ENCODE measurements around the gene ANKDD1A. TPM values are rescaled to one million over a fixed set of nuclear protein-coding genes. Genes with fewer than 3 reads are reported as not detected.

Gene ANKDD1A
- total and polyA plus RNA-seq, 2 experiments from 2014 or later = 6.7 to 9.3 TPM

DNA sequence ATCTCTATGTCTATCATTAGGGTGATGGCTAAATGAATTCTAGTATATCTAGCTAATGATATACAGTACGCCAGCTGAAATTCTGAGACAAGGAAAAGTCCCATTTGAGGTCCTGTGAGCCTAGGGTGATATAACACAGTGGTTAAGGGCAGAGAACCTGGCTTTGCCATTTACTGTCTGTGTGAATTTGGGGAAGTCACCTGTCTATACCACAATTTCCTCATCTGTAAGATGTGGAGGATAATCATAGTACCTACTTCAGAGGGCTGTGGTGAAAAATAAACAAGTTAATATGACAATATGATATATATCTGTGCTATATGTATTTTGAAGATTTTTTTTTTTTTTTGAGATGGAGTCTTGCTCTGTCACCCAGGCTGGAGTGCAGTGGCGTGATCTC is 9.8 kb upstream of the ANKDD1A start (continued):
- TF ChIP-seq, protein P1, sequence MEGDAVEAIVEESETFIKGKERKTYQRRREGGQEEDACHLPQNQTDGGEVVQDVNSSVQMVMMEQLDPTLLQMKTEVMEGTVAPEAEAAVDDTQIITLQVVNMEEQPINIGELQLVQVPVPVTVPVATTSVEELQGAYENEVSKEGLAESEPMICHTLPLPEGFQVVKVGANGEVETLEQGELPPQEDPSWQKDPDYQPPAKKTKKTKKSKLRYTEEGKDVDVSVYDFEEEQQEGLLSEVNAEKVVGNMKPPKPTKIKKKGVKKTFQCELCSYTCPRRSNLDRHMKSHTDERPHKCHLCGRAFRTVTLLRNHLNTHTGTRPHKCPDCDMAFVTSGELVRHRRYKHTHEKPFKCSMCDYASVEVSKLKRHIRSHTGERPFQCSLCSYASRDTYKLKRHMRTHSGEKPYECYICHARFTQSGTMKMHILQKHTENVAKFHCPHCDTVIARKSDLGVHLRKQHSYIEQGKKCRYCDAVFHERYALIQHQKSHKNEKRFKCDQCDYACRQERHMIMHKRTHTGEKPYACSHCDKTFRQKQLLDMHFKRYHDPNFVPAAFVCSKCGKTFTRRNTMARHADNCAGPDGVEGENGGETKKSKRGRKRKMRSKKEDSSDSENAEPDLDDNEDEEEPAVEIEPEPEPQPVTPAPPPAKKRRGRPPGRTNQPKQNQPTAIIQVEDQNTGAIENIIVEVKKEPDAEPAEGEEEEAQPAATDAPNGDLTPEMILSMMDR (conservative IDR thresholded peaks at IDR 0.05; ENCODE audit: low read depth in 2 of 2) = no peak
- no peak for TF ChIP-seq ETS1 (IDR thresholded peaks at IDR 0.05)

DNA sequence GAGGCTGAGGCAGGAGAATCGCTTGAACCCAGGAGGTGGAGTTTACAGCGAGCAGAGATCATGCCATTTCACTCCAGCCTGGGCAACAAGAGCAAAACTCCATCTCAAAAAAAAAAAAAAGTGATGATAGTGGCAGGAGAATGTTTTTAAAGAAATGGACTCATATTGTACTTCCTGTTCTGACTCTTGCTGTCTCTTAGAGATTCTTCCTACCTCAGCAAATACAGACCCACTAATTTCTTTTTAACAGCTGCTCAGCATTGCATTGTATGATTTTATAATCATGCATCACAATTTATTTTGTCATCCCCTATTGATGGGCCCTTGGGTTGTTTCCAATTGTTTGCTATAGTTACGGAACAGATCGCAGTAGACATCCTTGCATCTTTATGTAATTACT is 8.8 kb upstream of the ANKDD1A start:
- no peaks in the 10 kb centered on the region for H3K79me2 ChIP-seq (replicated peaks; ENCODE audit: insufficient read depth)
- peaks cover 5% of the 10 kb centered on the region for H3F3A ChIP-seq (replicated peaks; ENCODE audit: low read depth)
- H3K27me3 ChIP-seq (ENCODE audit: insufficient read depth) = no peaks in the 10 kb centered on the region
- Mint-ChIP-seq H3K4me1 (peaks cover 18% of the 10 kb centered on the region), H3K9me3 (peaks cover 40% of the 10 kb centered on the region), H3K27me3 (ENCODE audit: insufficient read depth, low read depth, poor library complexity) (peaks cover 22% of the 10 kb centered on the region), H3K36me3 (ENCODE audit: low read depth) (peaks cover 25% of the 10 kb centered on the region), H3K27ac (no peak overlapping the region), H3K4me3 (no peak overlapping the region)
- H3K36me3 ChIP-seq (ENCODE audit: insufficient read depth) = peaks cover 6% of the 10 kb centered on the region; the same call in 1 of the 2 replicates
- no peak overlapping the region for H3K27ac ChIP-seq (ENCODE audit: low read depth)
- H3K4me2 ChIP-seq = no peak overlapping the region
- no peaks in the 10 kb centered on the region for H3K9me2 ChIP-seq (ENCODE audit: insufficient read depth)
- no peak for DNase-seq (ENCODE audit: low spot score)
- no peaks in the 10 kb centered on the region for H4K20me1 ChIP-seq (replicated peaks; ENCODE audit: insufficient read depth)
- no peak for ATAC-seq
- no peak overlapping the region for H2AFZ ChIP-seq
- H3K4me3 ChIP-seq = no peak overlapping the region
- peaks cover 11% of the 10 kb centered on the region; the same call in 1 of the 2 replicates for H3K4me1 ChIP-seq (ENCODE audit: insufficient read depth)
- TF ChIP-seq ZNF114 (CRISPR knock-in tag; IDR thresholded peaks at IDR 0.05) (no peak), POLR2AphosphoS5 (IDR thresholded peaks at IDR 0.05; ENCODE audit: low read depth) (no peak), JUNB (IDR thresholded peaks at IDR 0.05; ENCODE audit: unreplicated experiment) (no peak), ETS1 (IDR thresholded peaks at IDR 0.05) (no peak), CREB1 (CRISPR knock-in tag; IDR thresholded peaks at IDR 0.05; ENCODE audit: low read depth) (no peak), REST (IDR thresholded peaks at IDR 0.05; ENCODE audit: unreplicated experiment) (no peak), NANOG (IDR thresholded peaks at IDR 0.05; ENCODE audit: borderline replicate concordance) (no peak)
- TF ChIP-seq, protein P2, sequence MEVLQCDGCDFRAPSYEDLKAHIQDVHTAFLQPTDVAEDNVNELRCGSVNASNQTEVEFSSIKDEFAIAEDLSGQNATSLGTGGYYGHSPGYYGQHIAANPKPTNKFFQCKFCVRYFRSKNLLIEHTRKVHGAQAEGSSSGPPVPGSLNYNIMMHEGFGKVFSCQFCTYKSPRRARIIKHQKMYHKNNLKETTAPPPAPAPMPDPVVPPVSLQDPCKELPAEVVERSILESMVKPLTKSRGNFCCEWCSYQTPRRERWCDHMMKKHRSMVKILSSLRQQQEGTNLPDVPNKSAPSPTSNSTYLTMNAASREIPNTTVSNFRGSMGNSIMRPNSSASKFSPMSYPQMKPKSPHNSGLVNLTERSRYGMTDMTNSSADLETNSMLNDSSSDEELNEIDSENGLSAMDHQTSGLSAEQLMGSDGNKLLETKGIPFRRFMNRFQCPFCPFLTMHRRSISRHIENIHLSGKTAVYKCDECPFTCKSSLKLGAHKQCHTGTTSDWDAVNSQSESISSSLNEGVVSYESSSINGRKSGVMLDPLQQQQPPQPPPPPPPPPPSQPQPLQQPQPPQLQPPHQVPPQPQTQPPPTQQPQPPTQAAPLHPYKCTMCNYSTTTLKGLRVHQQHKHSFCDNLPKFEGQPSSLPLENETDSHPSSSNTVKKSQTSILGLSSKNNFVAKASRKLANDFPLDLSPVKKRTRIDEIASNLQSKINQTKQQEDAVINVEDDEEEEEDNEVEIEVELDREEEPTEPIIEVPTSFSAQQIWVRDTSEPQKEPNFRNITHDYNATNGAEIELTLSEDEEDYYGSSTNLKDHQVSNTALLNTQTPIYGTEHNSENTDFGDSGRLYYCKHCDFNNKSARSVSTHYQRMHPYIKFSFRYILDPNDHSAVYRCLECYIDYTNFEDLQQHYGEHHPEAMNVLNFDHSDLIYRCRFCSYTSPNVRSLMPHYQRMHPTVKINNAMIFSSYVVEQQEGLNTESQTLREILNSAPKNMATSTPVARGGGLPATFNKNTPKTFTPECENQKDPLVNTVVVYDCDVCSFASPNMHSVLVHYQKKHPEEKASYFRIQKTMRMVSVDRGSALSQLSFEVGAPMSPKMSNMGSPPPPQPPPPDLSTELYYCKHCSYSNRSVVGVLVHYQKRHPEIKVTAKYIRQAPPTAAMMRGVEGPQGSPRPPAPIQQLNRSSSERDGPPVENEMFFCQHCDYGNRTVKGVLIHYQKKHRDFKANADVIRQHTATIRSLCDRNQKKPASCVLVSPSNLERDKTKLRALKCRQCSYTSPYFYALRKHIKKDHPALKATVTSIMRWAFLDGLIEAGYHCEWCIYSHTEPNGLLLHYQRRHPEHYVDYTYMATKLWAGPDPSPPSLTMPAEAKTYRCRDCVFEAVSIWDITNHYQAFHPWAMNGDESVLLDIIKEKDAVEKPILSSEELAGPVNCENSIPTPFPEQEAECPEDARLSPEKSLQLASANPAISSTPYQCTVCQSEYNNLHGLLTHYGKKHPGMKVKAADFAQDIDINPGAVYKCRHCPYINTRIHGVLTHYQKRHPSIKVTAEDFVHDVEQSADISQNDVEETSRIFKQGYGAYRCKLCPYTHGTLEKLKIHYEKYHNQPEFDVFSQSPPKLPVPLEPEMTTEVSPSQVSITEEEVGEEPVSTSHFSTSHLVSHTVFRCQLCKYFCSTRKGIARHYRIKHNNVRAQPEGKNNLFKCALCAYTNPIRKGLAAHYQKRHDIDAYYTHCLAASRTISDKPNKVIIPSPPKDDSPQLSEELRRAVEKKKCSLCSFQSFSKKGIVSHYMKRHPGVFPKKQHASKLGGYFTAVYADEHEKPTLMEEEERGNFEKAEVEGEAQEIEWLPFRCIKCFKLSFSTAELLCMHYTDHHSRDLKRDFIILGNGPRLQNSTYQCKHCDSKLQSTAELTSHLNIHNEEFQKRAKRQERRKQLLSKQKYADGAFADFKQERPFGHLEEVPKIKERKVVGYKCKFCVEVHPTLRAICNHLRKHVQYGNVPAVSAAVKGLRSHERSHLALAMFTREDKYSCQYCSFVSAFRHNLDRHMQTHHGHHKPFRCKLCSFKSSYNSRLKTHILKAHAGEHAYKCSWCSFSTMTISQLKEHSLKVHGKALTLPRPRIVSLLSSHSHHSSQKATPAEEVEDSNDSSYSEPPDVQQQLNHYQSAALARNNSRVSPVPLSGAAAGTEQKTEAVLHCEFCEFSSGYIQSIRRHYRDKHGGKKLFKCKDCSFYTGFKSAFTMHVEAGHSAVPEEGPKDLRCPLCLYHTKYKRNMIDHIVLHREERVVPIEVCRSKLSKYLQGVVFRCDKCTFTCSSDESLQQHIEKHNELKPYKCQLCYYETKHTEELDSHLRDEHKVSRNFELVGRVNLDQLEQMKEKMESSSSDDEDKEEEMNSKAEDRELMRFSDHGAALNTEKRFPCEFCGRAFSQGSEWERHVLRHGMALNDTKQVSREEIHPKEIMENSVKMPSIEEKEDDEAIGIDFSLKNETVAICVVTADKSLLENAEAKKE (CRISPR knock-in tag; IDR thresholded peaks at IDR 0.05) = no peak

Data from GM23338 (cell line).